Esophagus squamous epithelium (tissue), 4 donors: ENCODE data around the gene PCDHGA1.

Source experiments
- POLR2A ChIP-seq, 4 donors: fragments of 450-650 bp; IDR thresholded peaks; one replicate each; pipeline ENCODE4 v1.6.1; 2017; ENCODE audit warnings: antibody characterized with exemption in 4 of 4, mild to moderate bottlenecking in 4 of 4, moderate library complexity in 3 of 4
- TF ChIP-seq, protein P1 (sequence below), 6 experiments: fragments of 450-650 bp in 4 of 6; fragments of 200-600 bp in 2 of 6; sonication (generic) in 2 of 6; IDR thresholded peaks; one replicate each; pipeline ENCODE4 v1.5.1; 2016 to 2019; ENCODE audit warnings: antibody characterized with exemption in 6 of 6, mild to moderate bottlenecking in 4 of 6, moderate library complexity in 4 of 6

DNA sequence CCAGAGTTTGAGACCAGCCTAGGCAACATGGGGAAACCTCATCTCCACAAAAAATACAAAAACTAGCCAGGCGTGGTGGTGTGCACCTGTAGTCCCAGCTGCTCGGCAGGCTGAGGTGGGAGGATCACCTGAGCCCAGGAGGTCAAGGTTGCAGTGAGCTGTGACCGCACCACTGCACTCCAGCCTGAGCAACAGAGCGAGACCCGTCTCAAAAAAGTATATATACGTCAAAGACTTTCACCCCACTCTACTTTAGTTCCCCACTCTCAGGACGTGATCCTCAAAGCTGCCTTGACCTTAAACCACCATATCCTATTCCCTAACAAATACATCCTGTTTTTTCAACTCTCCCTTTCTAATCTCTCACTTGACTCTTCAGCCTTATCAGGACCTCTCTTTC is 199.6 kb downstream of the PCDHGA1 start:
- TF ChIP-seq POLR2A (IDR thresholded peaks at IDR 0.05), result no peak
- TF ChIP-seq, protein P1, sequence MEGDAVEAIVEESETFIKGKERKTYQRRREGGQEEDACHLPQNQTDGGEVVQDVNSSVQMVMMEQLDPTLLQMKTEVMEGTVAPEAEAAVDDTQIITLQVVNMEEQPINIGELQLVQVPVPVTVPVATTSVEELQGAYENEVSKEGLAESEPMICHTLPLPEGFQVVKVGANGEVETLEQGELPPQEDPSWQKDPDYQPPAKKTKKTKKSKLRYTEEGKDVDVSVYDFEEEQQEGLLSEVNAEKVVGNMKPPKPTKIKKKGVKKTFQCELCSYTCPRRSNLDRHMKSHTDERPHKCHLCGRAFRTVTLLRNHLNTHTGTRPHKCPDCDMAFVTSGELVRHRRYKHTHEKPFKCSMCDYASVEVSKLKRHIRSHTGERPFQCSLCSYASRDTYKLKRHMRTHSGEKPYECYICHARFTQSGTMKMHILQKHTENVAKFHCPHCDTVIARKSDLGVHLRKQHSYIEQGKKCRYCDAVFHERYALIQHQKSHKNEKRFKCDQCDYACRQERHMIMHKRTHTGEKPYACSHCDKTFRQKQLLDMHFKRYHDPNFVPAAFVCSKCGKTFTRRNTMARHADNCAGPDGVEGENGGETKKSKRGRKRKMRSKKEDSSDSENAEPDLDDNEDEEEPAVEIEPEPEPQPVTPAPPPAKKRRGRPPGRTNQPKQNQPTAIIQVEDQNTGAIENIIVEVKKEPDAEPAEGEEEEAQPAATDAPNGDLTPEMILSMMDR (IDR thresholded peaks at IDR 0.05), result no peak
